Skeletal muscle satellite cell (primary cell): ENCODE results near the gene ERCC6L2. TPM values are rescaled to one million over a fixed set of nuclear protein-coding genes. Genes with fewer than 3 reads are reported as not detected.

Source experiments
- H3K27me3 ChIP-seq: 2 replicates; pipeline ENCODE4 v1.7.0; 2013; ENCODE audit warnings: low read length; ENCODE audit not compliant: control insufficient read depth, insufficient read depth
- H3K36me3 ChIP-seq: 2 replicates; pipeline ENCODE4 v1.7.0; 2013; ENCODE audit warnings: mild to moderate bottlenecking, control low read depth, low read length; ENCODE audit not compliant: insufficient read depth
- H3K4me1 ChIP-seq: 2 replicates; pipeline ENCODE4 v1.7.0; 2013; ENCODE audit warnings: low read length; ENCODE audit not compliant: control insufficient read depth, insufficient read depth
- H3K4me2 ChIP-seq: 2 replicates; pipeline ENCODE4 v1.7.0; 2013; ENCODE audit warnings: mild to moderate bottlenecking, low read length
- H3K4me3 ChIP-seq: 2 replicates; pipeline ENCODE4 v1.7.0; 2013; ENCODE audit warnings: low read length
- H3K9ac ChIP-seq: 2 replicates; pipeline ENCODE4 v1.7.0; 2013; ENCODE audit warnings: mild to moderate bottlenecking, low read depth, low read length, moderate library complexity
- H3K9me3 ChIP-seq: replicated peaks from 2 replicates; pipeline ENCODE4 v1.7.0; 2013; ENCODE audit warnings: mild to moderate bottlenecking, control low read depth, low read length
- small RNA-seq: library from RNA; depleted of rRNA; stranded (forward); fragments of <200 nt; gene quantifications from one replicate; pipeline ENCODE3, GENCODE V24; 2012

ERCC6L2 gene

DNA sequence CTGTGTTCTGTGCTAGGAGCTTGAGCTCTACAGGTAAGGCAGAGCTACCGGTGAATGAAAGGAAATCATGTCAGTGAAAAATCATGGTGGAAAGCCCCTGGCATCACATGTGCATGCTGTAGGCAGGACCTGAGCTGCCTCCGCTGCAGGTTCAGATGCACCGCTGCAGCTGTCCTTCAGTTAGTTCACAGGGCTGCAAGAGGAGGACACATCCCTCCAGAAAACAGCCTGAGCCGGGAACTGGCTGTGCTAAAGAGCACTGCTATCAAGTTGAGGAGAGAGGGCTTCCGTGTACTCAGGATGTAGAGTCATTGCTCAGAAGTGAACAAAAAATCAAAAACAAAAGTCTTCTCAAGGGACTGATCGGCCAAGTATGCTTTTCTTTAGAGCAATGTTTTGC is 138.6 kb downstream of the ERCC6L2 start:
- Histone ChIP-seq H3K4me1 (peaks cover 7% of the 10 kb centered on the region), H3K4me2 (no peak overlapping the region), H3K9ac (no peak overlapping the region), H3K9me3 (no peaks in the 10 kb centered on the region), H3K4me3 (no peak overlapping the region), H3K27me3 (no peaks in the 10 kb centered on the region), H3K36me3 (peaks cover 20% of the 10 kb centered on the region)

DNA sequence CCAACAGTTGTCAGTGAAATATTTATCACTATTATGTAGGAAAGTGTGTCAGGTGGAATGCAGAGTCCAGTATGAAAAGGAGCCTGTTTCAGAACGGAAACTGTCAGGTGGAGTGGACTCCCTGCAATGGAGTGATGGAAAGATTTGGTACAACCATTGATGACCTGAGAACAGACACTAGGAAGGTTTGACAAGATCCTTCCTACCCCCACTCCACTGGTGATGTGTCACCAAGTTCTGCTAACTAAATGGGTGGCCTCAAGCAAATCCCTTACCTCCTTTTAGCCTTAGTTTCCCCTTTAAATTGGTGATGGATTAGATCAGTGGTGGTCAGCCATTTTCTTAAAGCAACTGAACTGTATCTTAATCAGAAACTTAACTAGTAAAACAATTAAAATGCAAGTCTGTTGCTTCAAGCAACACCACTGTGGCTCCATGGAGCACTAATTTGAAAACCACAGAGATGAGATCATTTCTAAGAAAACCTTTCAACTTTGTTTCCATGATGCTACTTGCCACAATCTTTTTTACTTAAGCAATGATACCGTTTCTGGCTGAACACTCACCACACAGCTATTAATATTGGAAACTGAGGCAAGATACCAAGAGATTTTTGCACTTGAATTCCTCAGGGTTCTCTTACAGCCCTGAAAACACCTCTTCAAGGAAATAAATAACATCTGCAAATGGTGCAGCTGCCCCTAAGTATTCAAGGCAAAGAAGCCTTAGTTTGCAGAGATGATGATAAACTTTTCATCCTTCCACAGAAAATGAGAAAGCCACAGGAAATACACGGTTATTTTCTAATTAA is 140.6 kb downstream of the ERCC6L2 start:
- no peaks in the 10 kb centered on the region for H3K4me1 ChIP-seq
- no peak overlapping the region for H3K9ac ChIP-seq
- no peak overlapping the region for H3K4me3 ChIP-seq
- peaks cover 8% of the 10 kb centered on the region for H3K36me3 ChIP-seq
- no peak overlapping the region for H3K4me2 ChIP-seq
- peaks cover 10% of the 10 kb centered on the region for H3K27me3 ChIP-seq
- H3K9me3 ChIP-seq, result no peaks in the 10 kb centered on the region

Small RNAs within 50 kb of the gene (small RNA-seq; reads per million reads assigned to genes)
- not detected for gene RNA5SP289
- gene RNU2-46P, result 1.9 reads per million, percentile 63 among the genes with 10 or more reads in this experiment
